GM19395 (cell line): Measurements from ENCODE around the gene TTC3.

Experiments used
- ATAC-seq: cut with Tn5 transposase; IDR thresholded peaks from one replicate; pipeline ENCODE4 v1.9.1; 2021; ENCODE audit warnings: mild to moderate bottlenecking, moderate library complexity; ENCODE audit not compliant: unreplicated experiment

The TTC3 gene

DNA sequence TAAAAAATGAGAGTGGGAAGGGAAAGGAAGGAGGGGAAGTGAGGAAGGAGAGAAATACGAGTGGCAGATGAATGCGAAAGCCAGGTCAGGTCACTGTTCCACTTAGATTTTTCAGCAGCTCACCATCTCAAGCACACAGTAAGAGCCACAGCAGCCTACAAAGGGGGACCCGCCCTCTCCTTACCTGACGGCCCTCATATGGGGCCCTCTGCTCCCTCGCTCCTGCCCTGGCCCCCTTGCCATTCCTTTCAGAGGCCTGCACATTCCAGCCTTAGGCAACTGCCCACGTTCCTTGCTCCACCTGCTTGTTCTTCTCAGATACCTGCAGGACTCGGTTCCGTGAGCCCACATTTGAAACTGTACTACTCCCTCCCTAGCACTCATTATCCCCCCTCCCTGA is 172.1 kb downstream of the TTC3 start:
- ATAC-seq, result no peak

- ATAC-seq, result no peak
Observed at GRCh38 chr21:37248298-37248697, 175.2 kb downstream of the TTC3 start.

DNA sequence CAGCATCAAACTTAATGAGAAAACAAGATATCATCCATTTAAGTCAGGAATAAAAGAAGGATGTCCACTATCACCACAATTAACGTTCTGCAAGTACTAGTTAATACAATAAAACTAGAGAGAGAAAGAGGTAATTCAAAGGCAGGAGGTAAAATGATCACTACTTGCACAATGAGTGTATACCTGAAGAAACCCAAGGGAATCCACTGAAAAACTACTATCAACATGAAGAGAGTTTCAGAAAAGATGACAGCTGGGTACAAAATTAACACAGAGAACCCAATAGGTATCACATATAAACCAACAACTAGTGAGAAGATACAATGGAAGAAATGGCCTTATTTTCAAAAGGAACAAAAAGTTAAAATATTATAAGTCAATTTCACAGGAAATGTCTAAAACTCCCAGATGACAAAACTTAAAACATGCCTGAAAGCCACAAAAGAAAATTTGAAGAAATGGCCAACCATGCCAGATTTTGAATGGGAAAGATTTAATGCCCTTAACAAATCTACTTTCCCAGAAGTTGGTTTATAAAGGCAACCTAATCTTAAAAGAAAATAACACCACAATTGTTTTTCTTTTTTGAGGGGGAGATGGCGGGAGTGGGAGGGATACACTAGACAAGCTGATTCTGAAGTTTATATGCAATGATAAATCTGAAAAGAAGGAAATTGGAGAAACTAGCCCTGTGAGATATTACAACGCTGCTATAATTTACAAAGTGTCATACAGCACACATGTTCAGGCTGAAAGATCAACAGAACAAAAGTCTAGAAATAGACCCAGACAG is 176.3 kb downstream of the TTC3 start:
- ATAC-seq, result no peak

- ATAC-seq, result no peak
Observed at GRCh38 chr21:37251294-37251634, 178.2 kb downstream of the TTC3 start.
